Uterus (tissue), 2 donors: ENCODE data around the gene SLC2A9.

ENCODE experiments used
- CTCF ChIP-seq, 4 experiments: fragments of 200-600 bp in 2 of 4; fragments of 450-650 bp in 2 of 4; sonication (generic) in 2 of 4; IDR thresholded peaks; one replicate each; pipeline ENCODE4 v1.5.1; 2016 to 2019; ENCODE audit warnings: antibody characterized with exemption in 4 of 4, mild to moderate bottlenecking in 2 of 4, moderate library complexity in 1 of 4
- POLR2A ChIP-seq, 2 donors: fragments of 450-650 bp; IDR thresholded peaks; one replicate each; pipeline ENCODE4 v1.6.1; 2016; ENCODE audit warnings: antibody characterized with exemption in 2 of 2, mild to moderate bottlenecking in 1 of 2, moderate library complexity in 1 of 2

GRCh38 chr4:9913846-9914245, 107.5 kb downstream of the SLC2A9 start:
- TF ChIP-seq CTCF (IDR thresholded peaks at IDR 0.05) = no peak
- no peak for TF ChIP-seq POLR2A (IDR thresholded peaks at IDR 0.05)
